Urothelium cell line (cell line): ENCODE measurements around the gene RHOBTB1.
"Not testable (repeated sequence)": the region's sequence is repeated elsewhere in the genome, so short reads cannot be mapped to it uniquely, and the experiment has no call there.

Experiments used
- DNase-seq: peaks from one replicate; pipeline ENCODE4 v3.0.0; 2011; ENCODE audit warnings: low spot score, mixed read lengths
- FAIRE-seq: peaks from 2 replicates; lab custom pipeline; 2011; peaks lifted over from hg19 to GRCh38; lab: Jason Lieb, UNC

Gene RHOBTB1, protein sequence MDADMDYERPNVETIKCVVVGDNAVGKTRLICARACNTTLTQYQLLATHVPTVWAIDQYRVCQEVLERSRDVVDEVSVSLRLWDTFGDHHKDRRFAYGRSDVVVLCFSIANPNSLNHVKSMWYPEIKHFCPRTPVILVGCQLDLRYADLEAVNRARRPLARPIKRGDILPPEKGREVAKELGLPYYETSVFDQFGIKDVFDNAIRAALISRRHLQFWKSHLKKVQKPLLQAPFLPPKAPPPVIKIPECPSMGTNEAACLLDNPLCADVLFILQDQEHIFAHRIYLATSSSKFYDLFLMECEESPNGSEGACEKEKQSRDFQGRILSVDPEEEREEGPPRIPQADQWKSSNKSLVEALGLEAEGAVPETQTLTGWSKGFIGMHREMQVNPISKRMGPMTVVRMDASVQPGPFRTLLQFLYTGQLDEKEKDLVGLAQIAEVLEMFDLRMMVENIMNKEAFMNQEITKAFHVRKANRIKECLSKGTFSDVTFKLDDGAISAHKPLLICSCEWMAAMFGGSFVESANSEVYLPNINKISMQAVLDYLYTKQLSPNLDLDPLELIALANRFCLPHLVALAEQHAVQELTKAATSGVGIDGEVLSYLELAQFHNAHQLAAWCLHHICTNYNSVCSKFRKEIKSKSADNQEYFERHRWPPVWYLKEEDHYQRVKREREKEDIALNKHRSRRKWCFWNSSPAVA

DNA sequence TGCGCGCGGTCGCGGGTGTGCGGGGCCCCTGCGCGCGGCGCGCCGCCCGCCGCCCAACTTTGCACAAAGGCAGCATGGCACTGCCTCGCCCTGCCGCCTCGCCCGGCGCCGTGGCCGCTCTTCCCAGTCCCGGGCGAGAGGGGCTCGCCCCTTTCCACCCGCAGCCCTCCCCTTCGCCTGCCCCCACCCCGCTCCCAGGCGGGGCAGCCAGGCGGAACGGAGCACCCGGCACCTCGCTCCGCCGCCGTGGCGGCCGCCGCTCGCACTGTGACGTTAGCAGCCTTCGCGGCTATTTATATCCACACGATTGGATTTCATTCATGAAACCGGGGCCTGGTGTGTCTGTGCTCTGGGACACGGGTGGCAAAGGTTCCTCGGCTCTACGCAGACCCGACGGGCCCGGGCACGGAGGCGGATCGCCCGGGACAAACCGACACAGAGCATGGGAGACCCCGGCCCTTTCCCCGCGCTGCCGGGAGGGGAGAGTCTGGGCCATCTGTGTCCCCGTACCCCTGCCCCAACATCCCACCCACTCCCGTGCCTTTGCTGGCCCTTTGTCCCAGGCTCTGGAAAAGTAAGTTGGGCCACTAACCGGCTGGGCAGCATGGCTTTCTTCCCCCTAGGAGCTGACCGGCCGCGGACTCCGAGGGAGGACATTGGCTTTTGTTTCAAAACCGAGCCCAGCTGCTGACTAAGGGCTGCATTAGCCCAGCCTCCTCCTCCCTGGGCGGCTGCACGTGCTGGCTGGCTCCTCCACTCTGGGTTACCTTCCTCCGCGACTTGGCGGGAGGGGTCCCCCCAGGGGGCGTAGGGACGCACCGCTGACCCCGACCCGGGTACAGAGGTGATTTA, at the start of gene RHOBTB1:
TSS of gene RHOBTB1 (minus strand) at position 128 of the 852 bp plus-strand sequence. CDS start 32,643 bp downstream, outside the sequence.
- peak; percentile 89 for DNase-seq
- peak; percentile 79 for FAIRE-seq

DNA sequence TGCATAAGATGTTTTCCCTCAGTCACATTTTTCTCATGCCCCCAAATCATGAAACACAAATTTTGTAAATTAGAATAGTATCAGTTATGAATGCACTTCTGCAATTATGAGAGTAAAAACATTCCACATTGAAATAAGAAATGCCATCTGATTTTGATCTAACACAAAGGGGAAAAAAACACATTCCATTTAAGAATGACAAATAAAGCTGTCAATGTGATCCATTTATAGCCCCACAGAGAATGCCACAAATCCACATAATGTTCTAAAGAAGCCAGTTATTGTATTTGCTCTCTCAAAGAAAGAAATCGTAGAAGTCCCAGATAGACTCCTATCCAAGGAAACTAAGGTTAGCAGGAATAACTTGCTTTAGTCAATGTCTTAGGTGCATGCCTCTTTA, 48.7 kb upstream of the RHOBTB1 start:
- FAIRE-seq (no peak), DNase-seq (no peak)

DNA sequence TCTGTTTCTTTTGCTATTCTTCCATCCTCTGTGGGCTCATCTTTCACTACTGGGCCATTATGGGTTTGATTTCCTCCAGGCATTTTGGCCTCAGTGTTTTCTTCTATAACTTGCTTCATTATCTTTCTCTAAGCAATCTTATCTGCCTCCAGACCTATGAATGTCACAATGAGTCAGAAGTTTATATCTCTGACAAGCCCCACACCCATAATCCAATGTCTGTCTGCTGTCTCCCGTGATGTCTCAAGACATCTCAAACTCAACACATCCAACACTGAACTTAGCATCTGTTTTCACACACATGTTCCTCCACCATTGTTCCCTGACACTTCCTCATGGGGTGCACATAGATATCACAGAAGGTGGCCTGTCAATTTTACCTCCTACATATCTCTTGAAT, 46.7 kb upstream of the RHOBTB1 start:
- DNase-seq (no peak), FAIRE-seq (peak; percentile 58)

DNA sequence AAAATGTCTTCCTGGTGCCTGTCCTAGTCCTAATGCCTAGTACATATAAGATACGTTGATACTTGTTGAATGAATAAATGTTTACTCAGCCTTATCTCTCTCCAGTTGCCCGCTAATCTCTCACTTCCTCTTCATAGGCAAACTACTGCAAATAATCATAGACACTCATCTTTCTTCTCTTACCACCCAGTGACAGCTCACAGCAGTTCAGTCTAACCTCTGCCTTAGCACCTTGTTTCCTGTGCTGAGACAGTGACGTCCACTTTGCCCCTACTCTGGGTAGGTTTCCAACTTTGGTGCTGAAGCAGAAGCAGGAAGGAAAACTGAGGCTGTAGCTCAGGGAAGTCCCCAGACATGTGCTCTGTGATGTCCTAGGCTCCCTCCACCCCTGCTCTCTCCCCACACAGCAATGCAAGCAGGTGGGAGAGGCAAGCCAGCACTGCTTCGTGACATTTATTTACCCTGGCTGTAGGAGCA, 45.5 kb upstream of the RHOBTB1 start:
- FAIRE-seq (peak; percentile 9), DNase-seq (no peak)

DNA sequence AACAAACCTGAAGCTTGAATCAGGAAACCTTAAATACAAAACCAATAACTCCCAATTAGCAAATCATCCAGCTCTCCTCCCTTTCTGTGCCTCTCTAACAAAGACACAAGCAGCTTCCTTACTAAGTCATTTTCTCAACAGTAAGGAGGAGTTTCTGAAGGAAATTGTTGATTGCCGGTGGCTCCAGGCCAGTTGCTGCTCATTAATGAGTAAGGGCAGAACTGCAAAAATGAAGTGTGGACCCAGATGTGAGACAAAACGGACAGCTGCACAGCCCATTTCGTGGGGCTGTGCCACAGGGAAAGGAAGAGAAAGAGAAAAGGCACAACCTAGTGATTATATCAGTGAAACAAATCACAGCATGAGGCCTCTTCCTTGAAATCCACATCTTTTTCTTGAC, 42.8 kb upstream of the RHOBTB1 start:
- no peak for DNase-seq
- FAIRE-seq = no peak

DNA sequence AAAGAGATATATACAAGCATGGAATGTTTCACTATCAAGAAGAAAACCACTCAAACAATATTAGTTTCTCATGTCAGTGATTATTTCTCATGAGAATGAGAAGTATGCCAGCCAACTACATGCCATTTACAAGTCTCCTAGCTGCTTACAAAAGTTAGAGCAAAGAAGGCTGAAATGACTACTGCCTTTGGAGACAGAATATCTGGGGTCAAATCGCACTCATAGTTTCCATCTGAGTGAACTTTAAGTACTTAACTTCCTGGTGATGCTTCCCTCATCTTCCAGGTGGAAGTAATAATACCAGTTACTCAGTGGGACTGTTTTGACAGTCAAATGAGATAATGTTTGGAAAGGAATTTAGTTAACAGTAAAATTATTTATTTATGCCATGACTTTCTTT, 42.0 kb upstream of the RHOBTB1 start:
- no peak for FAIRE-seq
- no peak for DNase-seq

DNA sequence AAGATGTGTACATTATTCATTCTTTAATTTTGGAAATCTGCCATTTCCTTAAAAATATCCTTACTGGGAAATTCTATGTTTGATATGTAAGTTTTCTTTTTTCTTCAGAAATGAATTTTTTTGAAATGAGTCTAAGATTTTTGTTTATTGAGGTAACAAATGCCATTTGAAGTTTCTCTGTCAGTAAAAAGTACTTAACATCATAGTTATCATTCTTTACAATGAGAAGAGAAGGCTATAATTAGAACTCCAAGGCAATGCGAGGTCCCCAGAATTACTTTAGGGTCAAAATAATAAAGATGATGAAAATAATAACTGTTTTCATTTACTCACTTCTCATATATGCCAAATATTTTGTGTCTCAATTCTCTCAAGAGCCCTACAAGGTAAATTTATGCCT, 37.0 kb upstream of the RHOBTB1 start:
- DNase-seq = no peak
- FAIRE-seq = no peak

DNA sequence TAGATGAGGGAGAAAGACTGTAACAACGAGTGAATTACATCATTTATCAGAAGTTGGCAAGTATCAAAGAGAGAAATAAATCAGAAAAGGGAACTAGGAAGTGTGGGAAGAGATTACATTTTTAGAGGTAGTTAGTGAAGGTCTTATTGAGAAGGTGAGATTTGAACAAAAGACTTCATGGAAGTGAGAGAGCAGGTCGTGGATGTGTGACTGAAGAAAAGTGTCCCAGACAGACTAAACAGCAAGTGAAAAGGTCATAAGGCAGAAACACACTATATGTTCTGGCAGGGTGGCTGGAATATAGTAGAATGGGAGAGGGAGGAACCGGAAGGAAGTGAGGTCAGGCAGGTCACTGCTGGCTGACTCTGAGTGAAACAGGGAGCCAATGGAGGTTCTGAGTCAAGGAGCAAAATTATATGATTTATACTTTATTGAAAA, 35.7 kb upstream of the RHOBTB1 start:
- DNase-seq (no peak), FAIRE-seq (peak; percentile 55)

DNA sequence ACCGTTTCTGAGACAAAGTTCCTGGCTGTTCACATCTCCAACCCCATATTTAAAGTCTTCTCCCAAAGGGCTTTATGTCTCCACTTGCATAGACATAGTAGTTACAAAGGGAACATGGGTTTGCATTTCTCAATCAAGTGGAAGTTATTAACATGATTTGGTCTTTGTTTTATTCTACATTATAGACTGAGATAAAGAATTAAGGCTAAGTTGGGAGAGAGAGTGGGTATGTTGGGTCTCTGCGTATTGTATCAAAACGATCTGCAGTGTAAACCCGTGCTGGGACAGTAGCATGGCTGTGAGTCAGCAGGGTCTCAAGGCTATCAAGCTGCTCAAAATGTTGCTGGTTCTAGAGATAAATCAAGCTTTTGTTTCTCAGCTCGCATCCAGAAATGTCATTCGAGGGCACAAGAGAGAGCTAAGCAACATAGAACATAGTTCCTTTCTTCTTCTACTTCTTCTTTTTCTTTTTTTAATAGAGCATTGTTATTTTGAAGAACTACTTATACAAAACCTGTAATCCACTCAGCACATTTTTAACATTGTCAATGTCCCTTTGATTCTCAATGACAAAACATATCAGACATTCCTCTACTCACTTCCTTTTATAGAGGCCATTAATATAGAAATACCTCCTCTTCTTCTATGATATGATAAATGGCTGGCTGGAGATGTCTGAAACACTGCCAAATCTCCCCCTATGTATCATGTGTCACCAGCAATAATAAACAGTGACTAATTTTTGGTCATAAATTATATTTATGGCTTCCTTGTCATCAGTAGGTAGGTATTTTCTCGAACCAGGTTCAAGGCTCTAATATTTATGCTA, 34.5 kb upstream of the RHOBTB1 start:
- no peak for FAIRE-seq
- peak; percentile 51 for DNase-seq

DNA sequence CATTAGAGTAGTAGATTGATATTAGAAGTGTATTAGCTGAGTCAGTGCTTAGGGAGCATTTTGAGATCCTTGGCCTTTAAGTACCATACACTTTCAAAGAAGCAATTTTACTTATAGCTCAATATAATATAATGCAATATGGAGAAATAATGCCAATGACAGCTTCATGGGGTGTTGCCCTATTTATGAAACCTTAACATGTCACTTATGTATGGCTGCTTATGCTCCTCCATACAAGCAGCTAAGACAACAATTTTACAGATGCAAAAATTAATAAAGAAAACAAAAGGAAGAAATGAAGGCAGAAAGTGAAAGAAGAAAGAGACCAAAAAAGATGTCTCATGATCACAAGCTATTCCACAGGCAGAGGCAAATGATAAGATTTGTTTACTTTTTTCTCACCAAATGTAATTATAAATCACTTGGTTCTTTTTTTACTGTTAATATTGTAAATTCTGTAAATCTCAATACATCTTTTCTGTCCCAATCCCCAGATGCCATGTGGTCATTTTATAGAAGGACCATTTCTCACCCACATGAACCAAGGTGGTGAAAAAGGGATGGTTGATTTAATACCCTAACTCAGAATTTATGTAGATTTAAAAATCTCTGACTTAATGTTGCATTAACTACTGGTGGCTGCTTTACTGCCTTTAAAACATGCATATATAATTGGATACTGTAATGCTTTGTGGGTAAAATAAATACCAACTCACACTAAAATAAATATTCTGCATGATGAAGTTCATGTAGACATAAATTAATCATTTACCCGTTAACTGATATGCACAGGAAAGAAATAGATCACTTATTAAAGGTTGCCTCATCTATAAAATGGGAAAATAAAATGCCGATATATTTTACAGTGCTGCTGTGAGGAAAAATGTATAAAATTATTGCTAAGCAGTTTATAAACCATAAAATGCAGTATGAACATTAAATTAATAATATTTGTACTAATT, 33.5 kb upstream of the RHOBTB1 start:
- no peak for FAIRE-seq
- DNase-seq = no peak

DNA sequence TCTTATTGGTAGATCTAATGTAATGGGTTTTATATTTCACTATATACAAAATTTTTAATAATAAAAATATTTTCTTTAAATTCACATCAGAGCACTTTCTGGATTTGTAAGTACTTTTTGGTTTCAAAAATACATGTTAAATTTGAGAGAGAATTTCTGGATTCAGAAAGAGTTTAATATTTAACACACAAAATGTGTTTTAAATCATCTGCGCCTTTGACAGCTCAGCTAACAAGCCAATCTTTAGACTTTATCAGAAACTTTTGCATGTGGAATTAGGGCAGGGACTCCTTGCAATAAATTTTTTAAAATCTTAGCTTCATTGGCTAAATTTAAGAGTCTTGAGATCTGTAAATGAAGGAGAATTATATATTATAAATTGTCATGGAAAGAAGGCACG, 32.7 kb upstream of the RHOBTB1 start:
- FAIRE-seq (no peak), DNase-seq (no peak)

DNA sequence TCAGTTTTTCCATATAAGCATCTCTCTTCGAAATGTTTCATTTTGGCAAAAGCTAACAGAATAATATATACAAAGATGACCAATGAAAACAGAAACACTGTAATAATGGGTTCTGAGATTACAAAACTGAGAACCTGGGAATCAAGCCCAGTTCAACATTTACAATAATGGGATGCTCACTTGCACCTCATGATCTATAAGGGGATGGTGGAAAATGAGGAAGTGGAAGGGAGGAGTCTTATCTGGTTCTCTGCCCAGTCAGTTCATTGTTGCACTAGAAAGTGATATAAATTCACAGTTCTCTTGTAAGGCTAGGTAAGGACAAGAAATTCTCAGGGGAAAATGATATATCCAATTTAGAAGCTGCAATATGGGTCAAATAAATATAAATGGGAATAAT, 31.7 kb upstream of the RHOBTB1 start:
- FAIRE-seq (no peak), DNase-seq (no peak)

DNA sequence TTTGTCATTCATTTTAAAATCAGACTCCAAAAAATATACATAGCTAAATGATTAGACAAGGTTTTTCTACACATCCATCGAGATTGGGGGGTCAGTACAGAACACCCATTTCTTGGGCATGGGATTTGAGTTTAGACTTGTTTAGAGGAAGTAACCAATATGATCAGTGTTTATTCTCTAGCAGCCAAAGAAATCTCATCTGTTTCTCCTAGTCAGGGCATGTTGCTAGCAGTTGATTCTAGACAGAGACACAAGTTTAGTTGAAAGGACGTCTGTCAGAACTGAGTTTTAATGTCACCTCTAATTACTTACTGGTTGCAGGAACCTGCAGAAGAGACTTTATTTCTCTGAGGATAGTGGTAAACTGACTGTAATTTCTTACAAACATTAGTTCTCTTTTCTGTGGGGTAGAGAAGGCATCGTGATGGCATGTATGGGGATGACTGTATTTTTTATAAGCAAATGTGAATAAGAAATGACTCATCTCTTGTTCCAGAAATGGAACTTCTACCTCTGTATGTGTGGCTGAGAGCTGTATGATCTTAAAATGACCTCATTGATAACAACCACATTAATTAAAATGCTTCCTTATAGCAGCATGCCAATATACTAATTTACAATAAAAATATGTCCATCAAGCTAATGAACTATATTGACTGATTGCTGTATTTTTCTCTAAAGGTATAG, 30.6 kb upstream of the RHOBTB1 start:
- FAIRE-seq (peak; percentile 40), DNase-seq (no peak)

DNA sequence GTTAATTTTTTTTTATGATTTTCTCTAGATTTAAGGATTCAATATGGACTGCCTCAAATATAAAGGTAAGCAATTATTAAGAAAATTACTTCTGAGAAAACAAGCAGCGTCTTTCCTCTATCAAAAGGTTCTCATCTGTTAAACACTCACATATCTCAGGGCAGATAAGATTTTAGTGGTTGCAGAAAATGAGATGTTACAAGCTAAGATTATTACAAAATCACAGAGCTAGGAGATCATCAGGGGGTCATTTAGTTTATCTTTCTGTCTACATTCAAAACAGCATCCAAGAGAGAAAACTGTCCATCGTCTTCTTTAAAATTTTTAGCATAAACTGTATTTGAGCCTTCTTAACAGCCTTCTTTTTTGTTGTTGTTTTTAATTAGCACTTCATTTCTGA, 29.1 kb upstream of the RHOBTB1 start:
- FAIRE-seq = no peak
- no peak for DNase-seq

DNA sequence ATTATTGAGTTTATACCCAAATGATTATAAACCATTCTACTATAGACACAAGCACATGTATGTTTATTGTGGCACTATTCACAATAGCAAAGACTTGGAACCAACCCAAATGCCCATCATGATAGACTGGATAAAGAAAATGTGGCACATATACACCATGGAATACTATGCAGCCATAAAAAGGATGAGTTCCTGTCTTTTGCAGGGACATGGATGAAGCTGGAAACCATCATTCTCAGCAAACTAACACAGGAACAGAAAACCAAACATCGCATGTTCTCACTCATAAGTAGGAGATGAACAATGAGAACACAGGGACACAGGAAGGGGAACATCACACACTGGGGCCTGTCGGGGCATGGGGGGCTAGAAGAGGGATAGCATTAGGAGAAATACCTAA, 28.2 kb upstream of the RHOBTB1 start:
- not testable (repeated sequence) for DNase-seq, FAIRE-seq

DNA sequence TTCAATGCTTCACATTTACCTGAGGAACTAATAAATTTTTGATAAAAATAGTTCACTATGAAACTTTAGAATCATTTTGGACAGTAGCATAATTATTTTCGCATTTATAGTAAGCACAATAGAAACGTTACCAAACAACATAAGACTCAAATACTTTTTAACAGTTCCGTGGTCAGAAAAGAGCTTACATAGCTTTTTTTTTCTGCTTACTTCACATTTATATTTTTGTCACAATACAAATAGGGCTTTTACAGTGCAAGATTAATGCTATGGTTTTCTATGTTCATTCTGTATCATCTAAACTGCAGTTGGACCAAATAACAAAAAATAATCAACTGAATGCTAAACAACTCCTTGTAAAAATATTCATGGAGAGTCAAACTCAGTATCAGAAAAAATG, 26.5 kb upstream of the RHOBTB1 start:
- DNase-seq (no peak), FAIRE-seq (no peak)

DNA sequence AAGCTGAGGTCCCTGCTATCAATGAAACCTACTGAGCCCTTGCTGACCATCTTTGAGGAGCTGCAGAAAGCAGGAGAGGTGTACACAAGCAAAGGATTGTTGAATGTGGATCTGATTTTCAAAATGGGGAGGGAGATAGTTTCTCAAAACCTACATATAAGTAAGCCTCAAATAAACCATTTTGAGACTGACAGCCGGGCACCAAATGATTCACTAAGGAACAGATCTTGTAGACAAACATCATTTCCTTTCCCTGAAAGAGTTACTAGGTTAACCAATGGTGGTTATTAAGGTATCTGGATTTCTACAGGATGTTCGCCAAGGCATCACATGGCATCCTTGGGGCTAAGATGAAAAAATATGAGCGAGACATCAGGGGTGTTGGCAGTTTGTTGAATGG, 24.5 kb upstream of the RHOBTB1 start:
- DNase-seq = no peak
- no peak for FAIRE-seq

DNA sequence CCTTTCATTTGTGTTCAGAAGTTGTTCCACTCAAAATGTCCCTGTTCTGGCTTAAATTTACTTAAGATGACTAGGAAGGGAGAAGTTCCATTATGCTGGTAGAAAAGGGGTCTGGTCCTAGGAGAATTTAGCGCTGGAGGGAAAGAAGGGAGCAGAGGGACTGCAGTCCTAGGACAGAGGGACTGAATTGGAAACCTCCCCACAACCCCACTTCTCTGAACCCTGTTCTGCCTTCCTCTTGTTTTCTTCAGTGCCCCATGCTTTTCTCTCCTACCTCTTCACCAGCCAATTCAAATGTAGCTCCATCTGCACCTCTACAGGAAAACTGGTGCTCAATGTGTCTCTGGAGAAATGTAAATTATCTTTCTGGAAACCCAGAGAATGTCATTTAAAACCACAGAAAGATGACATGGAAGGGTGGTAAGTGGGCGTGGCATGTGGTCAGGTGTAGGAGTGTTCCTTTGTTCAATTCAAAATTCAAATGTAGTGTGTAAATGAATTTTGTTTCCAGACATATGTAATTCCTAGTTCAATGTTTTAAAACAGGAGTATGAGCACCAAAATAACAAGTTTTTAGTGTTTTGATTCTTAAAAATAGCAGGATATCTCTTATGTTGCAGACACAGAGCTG, 24.0 kb upstream of the RHOBTB1 start:
- FAIRE-seq = no peak
- no peak for DNase-seq
